ENCODE results near the gene BATF2.
"Not testable (repeated sequence)": the region's sequence is repeated elsewhere in the genome, so short reads cannot be mapped to it uniquely, and the experiment has no call there.

Gene BATF2

DNA sequence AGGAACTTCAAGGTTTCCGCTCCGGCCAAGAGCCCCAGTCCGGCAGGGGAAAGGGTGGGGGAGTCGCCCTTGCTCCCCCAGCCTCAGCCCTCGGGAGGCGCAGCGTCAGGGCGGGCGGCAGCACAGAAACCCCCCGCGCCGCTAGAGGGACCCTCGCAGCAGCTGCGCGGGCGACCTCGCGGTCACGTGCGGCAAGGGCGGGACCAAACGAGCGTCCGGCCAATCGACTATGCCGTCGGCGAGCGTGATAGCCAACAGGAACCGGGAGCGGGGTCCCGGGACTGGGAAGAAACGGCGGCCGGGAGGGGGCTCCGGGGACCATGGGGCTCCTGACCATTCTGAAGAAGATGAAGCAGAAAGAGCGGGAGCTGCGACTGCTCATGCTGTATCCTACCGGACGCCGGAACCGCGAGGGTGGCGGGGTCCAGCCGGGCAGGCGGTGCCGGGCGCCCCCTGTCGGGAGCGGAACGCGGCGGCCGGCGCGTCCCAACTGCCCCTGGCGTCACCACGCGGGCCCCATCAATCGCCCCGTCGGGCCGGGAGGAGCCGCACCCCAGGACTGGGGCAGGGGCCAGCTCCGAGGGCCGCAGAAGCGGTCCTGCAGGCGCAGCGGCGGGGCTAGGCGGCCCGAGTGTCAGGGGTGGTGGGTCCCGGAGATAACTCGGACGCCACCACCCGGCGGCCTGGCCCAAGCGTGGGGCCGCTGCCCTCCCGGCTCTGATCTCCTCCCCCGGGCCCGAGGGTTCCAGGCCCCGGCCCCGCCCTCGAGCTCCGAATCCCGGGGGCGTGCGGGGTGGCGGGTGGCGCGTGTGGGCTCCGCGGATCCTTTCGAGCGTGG, 17.3 kb upstream of the BATF2 start, which contains the start of gene ARL2:
Gene ARL2 (plus strand): TSS at position 273 of the 838 bp plus-strand sequence. CDS start 48 bp downstream, at position 321.
- peak within 1 kb of the TSS; percentile 66 for H3K4me3 ChIP-seq (ENCODE audit: low read depth, low read length)

DNA sequence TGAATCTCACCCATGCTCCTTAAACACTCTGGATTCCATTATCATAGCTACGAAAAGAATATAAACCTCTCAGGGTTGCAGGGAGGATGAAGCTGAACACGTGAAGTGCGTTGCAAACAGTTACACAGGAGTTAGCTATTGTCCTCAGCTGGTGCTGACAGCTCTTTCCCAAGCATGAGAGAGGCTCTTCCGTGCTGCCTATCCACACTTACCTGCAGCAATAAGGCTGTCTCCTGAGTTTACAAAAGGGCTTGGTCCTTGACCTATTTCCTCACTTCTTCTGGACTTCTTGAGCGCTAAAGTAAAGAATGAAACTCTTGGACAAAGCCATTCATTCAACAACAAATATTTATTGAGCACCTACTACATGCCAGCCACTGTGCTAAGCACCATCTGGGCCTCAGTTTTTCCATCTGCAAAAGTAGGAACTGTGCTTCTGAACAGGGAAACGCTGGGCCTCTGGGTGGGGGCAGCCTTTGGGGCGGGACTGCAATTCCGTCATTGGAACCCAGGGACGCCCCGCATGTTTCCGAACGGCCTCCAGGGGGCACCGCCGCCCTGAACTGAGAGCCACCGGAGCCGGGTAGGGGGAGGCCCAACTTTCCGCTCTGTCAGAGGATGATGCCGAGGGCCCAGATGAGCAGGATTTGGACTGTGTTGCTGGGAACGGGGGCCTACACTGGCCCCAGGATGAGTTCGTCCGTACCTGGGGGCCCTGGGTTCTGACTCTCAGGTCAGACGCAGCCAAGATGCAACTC, 16.5 kb upstream of the BATF2 start:
- peak overlapping the region; percentile 66 for H3K4me3 ChIP-seq (ENCODE audit: low read depth, low read length)

DNA sequence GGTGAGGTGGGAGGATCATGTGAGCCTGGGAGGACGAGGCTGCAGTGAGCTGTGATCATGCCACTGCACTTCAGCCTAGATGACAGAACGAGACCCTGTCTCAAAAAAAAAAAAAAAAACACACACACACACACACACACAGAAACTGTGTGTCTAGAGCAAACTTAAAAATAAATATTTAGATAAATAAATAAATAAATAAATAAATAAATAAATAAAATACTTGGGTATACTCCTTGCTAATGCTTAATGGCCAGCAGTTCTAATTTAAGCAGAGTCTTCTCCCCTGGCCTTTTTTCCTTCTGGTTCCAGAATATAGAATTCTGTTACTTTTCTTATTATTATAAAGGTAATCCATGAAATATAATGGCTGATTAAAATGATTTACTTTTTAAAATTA, 12.1 kb upstream of the BATF2 start:
- no peak overlapping the region for H3K4me3 ChIP-seq (ENCODE audit: low read depth, low read length)

DNA sequence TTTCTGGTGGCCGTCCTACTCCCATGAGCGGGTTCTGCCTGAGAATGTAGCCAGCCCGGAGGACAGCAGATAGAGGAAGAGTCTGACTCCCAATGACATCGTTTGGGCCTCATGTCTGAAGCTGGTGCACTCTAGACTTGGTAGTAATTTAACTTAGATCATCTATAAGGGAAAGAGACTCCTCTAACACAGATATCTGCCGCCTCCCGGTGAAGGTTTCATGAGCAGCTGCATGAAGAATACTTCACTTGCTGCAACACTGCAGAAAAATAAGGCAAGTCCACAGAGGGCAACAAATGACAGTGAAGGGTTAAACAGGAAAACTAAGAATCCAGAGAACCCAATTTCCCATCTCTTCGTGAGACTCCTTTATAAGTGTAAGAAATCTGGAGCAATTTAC, 11.2 kb upstream of the BATF2 start:
- no peak overlapping the region for H3K4me3 ChIP-seq (ENCODE audit: low read depth, low read length)

GRCh38 chr11:65003968-65004367, 7.2 kb upstream of the BATF2 start:
- not testable (repeated sequence) for H3K4me3 ChIP-seq (ENCODE audit: low read depth, low read length)

- H3K4me3 ChIP-seq (ENCODE audit: low read depth, low read length) = no peak overlapping the region
These were observed 6.5 kb upstream of the BATF2 start for GRCh38 chr11:65003282-65003681.

DNA sequence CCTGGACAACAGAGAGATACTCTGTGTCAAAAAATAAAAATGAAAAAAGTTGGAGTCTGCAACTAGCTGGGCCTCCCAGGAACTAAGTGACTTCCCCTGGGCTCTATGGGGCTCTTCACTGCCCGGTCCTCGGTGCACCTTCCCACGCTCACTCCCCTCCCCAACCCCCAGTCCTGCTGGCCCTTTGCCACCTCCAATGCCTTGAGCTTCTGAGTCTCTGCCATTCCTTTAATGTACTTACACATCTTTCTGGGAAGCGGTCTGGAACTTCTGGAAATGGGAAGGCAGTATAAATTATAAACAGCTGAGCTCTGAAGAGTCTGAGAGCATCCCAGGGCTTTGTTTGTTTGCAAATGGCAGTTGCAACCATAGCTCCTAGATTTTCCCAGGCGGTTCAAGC, 5.9 kb upstream of the BATF2 start:
- H3K4me3 ChIP-seq (ENCODE audit: low read depth, low read length) = no peak overlapping the region

GRCh38 chr11:64999478-64999877, 2.7 kb upstream of the BATF2 start:
- no peak overlapping the region for H3K4me3 ChIP-seq (ENCODE audit: low read depth, low read length)

- H3K4me3 ChIP-seq (ENCODE audit: low read depth, low read length) = no peak overlapping the region
These were observed 2.1 kb upstream of the BATF2 start for GRCh38 chr11:64998690-64999431.

DNA sequence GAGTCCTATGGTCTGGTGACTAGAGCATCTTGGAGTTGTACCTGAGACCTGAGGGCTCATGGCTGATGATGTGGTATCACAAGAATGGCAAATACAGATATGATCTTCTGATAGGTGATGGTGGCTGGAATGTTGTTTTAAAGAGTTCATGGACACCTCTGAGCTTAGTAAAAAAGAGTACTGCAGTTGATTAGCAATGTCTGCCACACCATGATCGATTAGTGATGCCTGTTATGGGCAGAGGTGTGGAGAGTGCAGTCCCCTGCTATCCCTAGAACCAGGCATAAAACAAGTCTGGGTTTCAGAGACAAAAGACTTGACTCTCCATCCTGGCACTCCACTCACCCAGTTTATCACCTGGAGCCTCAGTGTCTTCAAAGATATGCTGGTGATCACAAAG, 1.4 kb upstream of the BATF2 start:
- no peak overlapping the region for H3K4me3 ChIP-seq (ENCODE audit: low read depth, low read length)

GRCh38 chr11:64996327-64996709, 453 bp downstream of the BATF2 start:
- H3K4me3 ChIP-seq (ENCODE audit: low read depth, low read length) = no peak overlapping the region

- H3K4me3 ChIP-seq (ENCODE audit: low read depth, low read length) = no peak overlapping the region
These were observed 2.5 kb downstream of the BATF2 start for GRCh38 chr11:64994318-64994717.

GRCh38 chr11:64990222-64990923, 6.4 kb downstream of the BATF2 start:
- no peak overlapping the region for H3K4me3 ChIP-seq (ENCODE audit: low read depth, low read length)

- no peak overlapping the region for H3K4me3 ChIP-seq (ENCODE audit: low read depth, low read length)
These were observed 7.4 kb downstream of the BATF2 start for GRCh38 chr11:64989416-64989815.

- H3K4me3 ChIP-seq (ENCODE audit: low read depth, low read length) = no peak overlapping the region
These were observed 8.5 kb downstream of the BATF2 start for GRCh38 chr11:64987998-64988854.

DNA sequence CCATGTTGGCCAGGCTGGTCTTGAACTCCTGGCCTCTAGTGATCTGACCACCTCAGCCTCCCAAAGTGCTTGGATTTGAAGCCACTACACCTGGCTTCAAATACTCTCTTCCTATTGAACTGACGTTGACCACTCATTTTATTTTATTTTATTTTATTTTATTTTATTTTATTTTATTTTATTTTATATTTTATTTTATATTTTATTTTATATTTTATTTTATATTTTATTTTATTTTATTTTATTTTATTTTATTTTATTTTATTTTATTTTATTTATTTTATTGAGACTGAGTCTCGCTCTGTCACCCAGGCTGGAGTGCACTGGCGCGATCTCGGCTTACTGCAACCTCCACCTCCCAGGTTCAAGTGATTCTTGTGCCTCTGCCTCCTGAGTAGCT, 13.4 kb downstream of the BATF2 start:
- H3K4me3 ChIP-seq (ENCODE audit: low read depth, low read length) = not testable (repeated sequence)

- H3K4me3 ChIP-seq (ENCODE audit: low read depth, low read length) = no peak overlapping the region
These were observed 20.1 kb downstream of the BATF2 start for GRCh38 chr11:64976651-64977050.

- H3K4me3 ChIP-seq (ENCODE audit: low read depth, low read length) = no peak overlapping the region
These were observed 22.6 kb downstream of the BATF2 start for GRCh38 chr11:64974124-64974523.

- no peak within 1 kb of the TSS for H3K4me3 ChIP-seq (ENCODE audit: low read depth, low read length)
These were observed 25.1 kb downstream of the BATF2 start, which contains the start of gene MAJIN for GRCh38 chr11:64971421-64972233. MAJIN (minus strand) TSS chr11:64972108; CDS start chr11:64959405, 12,703 bp downstream.

Data from iPS-11a (cell line).